ENCODE data around the gene TGIF2LX. TPM values are rescaled to one million over a fixed set of nuclear protein-coding genes. Genes with fewer than 3 reads are reported as not detected.
"Not testable (repeated sequence)": the region's sequence is repeated elsewhere in the genome, so short reads cannot be mapped to it uniquely, and the experiment has no call there.

TGIF2LX gene
- total RNA-seq: not detected

DNA sequence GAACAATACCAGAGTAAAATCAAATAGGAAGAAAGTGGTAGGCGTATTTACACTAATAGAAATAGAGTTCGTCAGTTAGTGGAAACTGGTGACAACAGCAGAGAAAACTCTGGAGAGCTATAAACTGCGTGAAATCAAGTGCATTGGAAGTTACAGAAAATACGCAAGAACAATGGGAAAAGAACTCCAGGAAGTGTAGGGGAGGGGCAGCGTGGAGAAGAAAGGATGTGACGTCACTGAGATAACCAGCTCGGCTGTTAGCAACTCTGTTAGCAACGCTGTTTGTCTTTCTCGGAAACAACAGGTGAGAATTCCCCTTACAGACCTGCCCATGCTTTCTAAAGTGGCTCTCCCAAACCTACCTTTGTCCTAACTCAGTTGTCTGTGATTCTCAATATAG lies at the start of gene TGIF2LX:
Gene TGIF2LX (plus strand): TSS at position 244 of the 400 bp plus-strand sequence. CDS start 178 bp downstream, outside the sequence.
- CTCF ChIA-PET, POLR2A ChIA-PET: not testable (repeated sequence)

DNA sequence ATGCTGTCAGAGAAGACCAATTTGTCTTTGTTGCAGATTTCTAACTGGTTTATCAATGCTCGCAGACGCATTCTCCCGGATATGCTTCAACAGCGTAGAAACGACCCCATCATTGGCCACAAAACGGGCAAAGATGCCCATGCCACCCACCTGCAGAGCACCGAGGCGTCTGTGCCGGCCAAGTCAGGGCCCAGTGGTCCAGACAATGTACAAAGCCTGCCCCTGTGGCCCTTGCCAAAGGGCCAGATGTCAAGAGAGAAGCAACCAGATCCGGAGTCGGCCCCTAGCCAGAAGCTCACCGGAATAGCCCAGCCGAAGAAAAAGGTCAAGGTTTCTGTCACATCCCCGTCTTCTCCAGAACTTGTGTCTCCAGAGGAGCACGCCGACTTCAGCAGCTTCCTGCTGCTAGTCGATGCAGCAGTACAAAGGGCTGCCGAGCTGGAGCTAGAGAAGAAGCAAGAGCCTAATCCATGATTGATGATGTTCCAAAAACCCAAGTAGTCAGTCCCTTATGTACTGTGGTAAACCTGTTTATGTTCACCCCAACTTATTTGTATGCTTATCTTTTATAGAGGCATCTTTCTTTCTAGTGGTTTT lies 728 bp downstream of the TGIF2LX start:
- CTCF ChIA-PET, POLR2A ChIA-PET: not testable (repeated sequence)

DNA sequence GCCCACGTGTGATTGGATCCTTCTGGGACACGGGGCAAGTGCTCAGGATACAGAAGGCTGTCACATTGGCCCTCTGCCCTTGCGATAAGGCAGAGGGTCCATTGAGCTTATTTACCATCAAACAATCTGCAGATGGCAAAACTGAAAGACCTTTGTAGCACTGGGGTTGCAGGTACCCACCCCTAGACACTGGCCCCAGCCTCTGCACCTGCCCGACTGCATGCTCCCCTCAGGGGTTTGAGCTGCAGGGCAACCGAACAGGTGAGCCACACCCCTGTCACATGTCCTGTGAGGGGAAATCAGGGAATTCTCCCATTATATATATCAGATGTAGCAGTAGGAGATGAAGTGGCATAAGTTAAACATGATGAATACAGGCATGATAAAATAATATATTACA lies 21.4 kb downstream of the TGIF2LX start:
- CTCF ChIA-PET, POLR2A ChIA-PET: not testable (repeated sequence)

DNA sequence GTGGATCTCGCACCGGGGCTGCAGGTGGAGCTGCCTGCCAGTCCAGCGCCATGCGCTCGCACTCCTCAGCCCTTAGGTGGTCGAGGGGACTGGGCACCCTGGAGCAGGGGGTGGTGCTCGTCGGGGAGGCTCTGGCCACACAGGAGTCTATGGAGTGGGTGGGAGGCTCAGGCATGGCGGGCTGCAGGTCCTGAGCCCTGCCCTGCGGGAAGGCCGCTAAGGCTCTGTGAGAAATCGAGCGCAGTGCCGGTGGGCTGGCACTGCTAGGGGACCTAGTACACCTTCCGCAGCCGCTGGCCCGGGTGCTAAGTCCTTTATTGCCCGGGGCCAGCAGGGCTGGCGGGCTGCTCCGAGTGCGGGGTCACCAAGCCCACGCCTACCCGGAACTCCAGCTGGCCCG lies 43.9 kb downstream of the TGIF2LX start:
- POLR2A ChIA-PET, CTCF ChIA-PET: not testable (repeated sequence)

All from activated CD8-positive, alpha-beta memory T cell treated with anti-CD3 and anti-CD28 coated beads for 36 hours (primary cell).